B cell (primary cell): ENCODE results near the gene ADGRB2. TPM values are rescaled to one million over a fixed set of nuclear protein-coding genes. Genes with fewer than 3 reads are reported as not detected.
A peak's percentile ranks its signal among the peaks of the same experiment; 100 is the strongest.

ENCODE experiments used
- ATAC-seq: fragments of 200-7000 bp; cut with Tn5 transposase; one replicate; pipeline ENCODE4 v1.10.0; 2021; ENCODE audit warnings: low read depth, mild to moderate bottlenecking, moderate number of reproducible peaks, moderate library complexity
- CTCF ChIA-PET: fragments of 350-600 bp; sonication (Branson Sonifier 250); formaldehyde crosslinking; loops from one replicate; lab custom pipeline; 2021; ENCODE audit warnings: antibody characterized with exemption, inconsistent platforms; lab: Charles Lee
- POLR2A ChIA-PET: fragments of 350-600 bp; sonication (Branson Sonifier 250); formaldehyde crosslinking; loops from one replicate; lab custom pipeline; 2021; ENCODE audit warnings: antibody characterized with exemption; lab: Charles Lee
- DNase-seq: peaks from one replicate; pipeline ENCODE4 v3.0.0; 2013
- H2AFZ ChIP-seq: 2 replicates; pipeline ENCODE4 v1.6.1; 2012; ENCODE audit warnings: mild to moderate bottlenecking, low read depth, low read length; ENCODE audit not compliant: insufficient read depth, poor library complexity, severe bottlenecking
- H3K27ac ChIP-seq, 2 donors: 1 replicate in 1 of 2; 2 replicates in 1 of 2; pipeline ENCODE4 v1.5.1; 2012 to 2013; ENCODE audit warnings: low read length in 2 of 2, mild to moderate bottlenecking in 2 of 2, moderate library complexity in 1 of 2
- H3K27me3 ChIP-seq, 4 experiments: fragments of 200-600 bp in 1 of 4; sonication (generic) in 1 of 4; replicated peaks in 1 of 4; 1 replicate in 2 of 4; 2 replicates in 2 of 4; pipeline versions ENCODE4 v1.6.1 to v1.7.0; 2013 to 2016; ENCODE audit warnings: low read length in 3 of 4, mild to moderate bottlenecking in 2 of 4, mixed read lengths in 1 of 4, moderate library complexity in 1 of 4; ENCODE audit not compliant: insufficient read depth in 4 of 4, control insufficient read depth in 3 of 4; ENCODE audit errors: control extremely low read depth in 1 of 4
- H3K36me3 ChIP-seq, 2 experiments: replicated peaks in 1 of 2; 1 replicate in 1 of 2; 2 replicates in 1 of 2; pipeline versions ENCODE4 v1.6.1 to v1.7.1; 2013; ENCODE audit warnings: low read length in 1 of 2; ENCODE audit not compliant: insufficient read depth in 2 of 2, control insufficient read depth in 1 of 2; ENCODE audit errors: control extremely low read depth in 1 of 2, extremely low read depth in 1 of 2
- H3K4me1 ChIP-seq, 2 donors: fragments of 200-600 bp in 1 of 2; sonication (generic) in 1 of 2; 1 replicate in 1 of 2; 2 replicates in 1 of 2; pipeline versions ENCODE4 v1.5.1 to v1.6.1; 2013 to 2017; ENCODE audit warnings: low read length in 2 of 2; ENCODE audit not compliant: control insufficient read depth in 2 of 2, insufficient read depth in 2 of 2
- H3K4me2 ChIP-seq: replicated peaks from 2 replicates; pipeline ENCODE3; 2012; ENCODE audit warnings: mild to moderate bottlenecking, low read depth, low read length; ENCODE audit not compliant: poor library complexity, severe bottlenecking
- H3K4me3 ChIP-seq, 5 experiments: fragments of 200-600 bp in 1 of 5; sonication (generic) in 1 of 5; 1 replicate in 3 of 5; 2 replicates in 2 of 5; pipeline versions ENCODE4 v1.5.1 to v1.7.0; 2011 to 2016; ENCODE audit warnings: low read length in 4 of 5, mild to moderate bottlenecking in 4 of 5, low read depth in 2 of 5, control low read depth in 1 of 5, moderate library complexity in 1 of 5; ENCODE audit not compliant: insufficient read depth in 1 of 5; ENCODE audit errors: control extremely low read depth in 1 of 5, extremely low read depth in 1 of 5
- H3K79me2 ChIP-seq: fragments of 200-600 bp; sonication (generic); one replicate; pipeline ENCODE4 v1.6.0; 2016; ENCODE audit warnings: low read length; ENCODE audit not compliant: control insufficient read depth, insufficient read depth
- H3K9ac ChIP-seq: fragments of 200-600 bp; sonication (generic); 2 replicates; pipeline ENCODE4 v1.6.1; 2017; ENCODE audit warnings: mild to moderate bottlenecking, low read length, moderate library complexity
- H3K9me3 ChIP-seq, 3 donors: one replicate each; pipeline versions ENCODE4 v1.6.1 to v1.7.1; 2013; ENCODE audit warnings: low read length in 2 of 3; ENCODE audit not compliant: control insufficient read depth in 2 of 3, insufficient read depth in 1 of 3; ENCODE audit errors: control extremely low read depth in 1 of 3
- H4K20me1 ChIP-seq: 2 replicates; pipeline ENCODE4 v1.6.0; 2012; ENCODE audit warnings: mild to moderate bottlenecking, low read length; ENCODE audit not compliant: insufficient read depth, control insufficient read depth, poor library complexity, severe bottlenecking
- H3K27ac Mint-ChIP-seq: one replicate; pipeline ENCODE4 v1.8.0; 2021; ENCODE audit warnings: mixed read lengths
- H3K27me3 Mint-ChIP-seq: one replicate; pipeline ENCODE4 v1.8.0; 2021; ENCODE audit warnings: mixed read lengths
- H3K4me1 Mint-ChIP-seq: one replicate; pipeline ENCODE4 v1.8.0; 2021; ENCODE audit warnings: mixed read lengths
- H3K4me3 Mint-ChIP-seq: one replicate; pipeline ENCODE4 v1.8.0; 2021; ENCODE audit warnings: mixed read lengths
- H3K9me3 Mint-ChIP-seq: one replicate; pipeline ENCODE4 v1.8.0; 2022; ENCODE audit warnings: mixed read lengths; ENCODE audit not compliant: insufficient read depth
- EZH2 ChIP-seq: IDR thresholded peaks from 2 replicates; pipeline ENCODE4 v1.6.1; 2012; ENCODE audit warnings: borderline replicate concordance, low read depth, mild to moderate bottlenecking, moderate library complexity, low read length; ENCODE audit not compliant: insufficient read depth, poor library complexity, severe bottlenecking
- WGBS: methylation state at CpG from one replicate; pipeline ENCODE4 v1.1.5; 2013; ENCODE audit warnings: missing lambda C conversion rate; ENCODE audit not compliant: insufficient coverage; 5-methylcytosine and 5-hydroxymethylcytosine counted together
- intact Hi-C: fragments of 100-400 bp; cut with micrococcal nuclease; formaldehyde crosslinking; loops from one replicate; pipeline ENCODE4 v1.10.0; 2022
- polyA plus RNA-seq: library from polyadenylated mRNA; depleted of rRNA; stranded (reverse); fragments of >200 nt; gene quantifications from 2 replicates; pipeline ENCODE4 v1.2.3, GENCODE V29; 2012
- total RNA-seq, 2 donors: library from RNA; stranded (reverse); fragments of 120-200 nt in 1 of 2; gene quantifications; 1 replicate in 1 of 2; 2 replicates in 1 of 2; pipeline versions ENCODE4 v1.2.3 to v1.2.4, GENCODE V29; 2013 to 2022
- TF ChIP-seq, protein P1 (sequence below): fragments of 200-600 bp; IDR thresholded peaks from one replicate; pipeline ENCODE4 v1.8.0; 2022; ENCODE audit warnings: antibody characterized with exemption, mild to moderate bottlenecking

The ADGRB2 gene
- total and polyA plus RNA-seq, 2 donors (not counting 1 experiment from before 2014, with no cell fraction given) = 1.9 to 2.7 TPM

GRCh38 chr1:31756578-31756977 lies 7.6 kb downstream of the ADGRB2 start:
- TF ChIP-seq, protein P1, sequence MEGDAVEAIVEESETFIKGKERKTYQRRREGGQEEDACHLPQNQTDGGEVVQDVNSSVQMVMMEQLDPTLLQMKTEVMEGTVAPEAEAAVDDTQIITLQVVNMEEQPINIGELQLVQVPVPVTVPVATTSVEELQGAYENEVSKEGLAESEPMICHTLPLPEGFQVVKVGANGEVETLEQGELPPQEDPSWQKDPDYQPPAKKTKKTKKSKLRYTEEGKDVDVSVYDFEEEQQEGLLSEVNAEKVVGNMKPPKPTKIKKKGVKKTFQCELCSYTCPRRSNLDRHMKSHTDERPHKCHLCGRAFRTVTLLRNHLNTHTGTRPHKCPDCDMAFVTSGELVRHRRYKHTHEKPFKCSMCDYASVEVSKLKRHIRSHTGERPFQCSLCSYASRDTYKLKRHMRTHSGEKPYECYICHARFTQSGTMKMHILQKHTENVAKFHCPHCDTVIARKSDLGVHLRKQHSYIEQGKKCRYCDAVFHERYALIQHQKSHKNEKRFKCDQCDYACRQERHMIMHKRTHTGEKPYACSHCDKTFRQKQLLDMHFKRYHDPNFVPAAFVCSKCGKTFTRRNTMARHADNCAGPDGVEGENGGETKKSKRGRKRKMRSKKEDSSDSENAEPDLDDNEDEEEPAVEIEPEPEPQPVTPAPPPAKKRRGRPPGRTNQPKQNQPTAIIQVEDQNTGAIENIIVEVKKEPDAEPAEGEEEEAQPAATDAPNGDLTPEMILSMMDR = no peak
- no peak for TF ChIP-seq EZH2
- Histone ChIP-seq H3K9me3 (peaks cover 0 to 2% (median 0%) of the 10 kb centered on the region in 3 donors), H3K27ac (no peak overlapping the region), H2AFZ (no peak overlapping the region), H4K20me1 (no peaks in the 10 kb centered on the region), H3K4me3 (no peak overlapping the region), H3K9ac (no peak overlapping the region), H3K36me3 (no peaks in the 10 kb centered on the region), H3K27me3 (peaks cover 0 to 21% (median 3%) of the 10 kb centered on the region in 4 experiments), H3K4me1 (peaks cover 11 to 23% of the 10 kb centered on the region in 2 donors), H3K79me2 (no peaks in the 10 kb centered on the region), H3K4me2 (no peak overlapping the region)
- CTCF ChIA-PET = no interaction called here
- H3K9me3 Mint-ChIP-seq = no peaks in the 10 kb centered on the region
- POLR2A ChIA-PET = no interaction called here
- no peak overlapping the region for H3K27ac Mint-ChIP-seq
- peaks cover 13% of the 10 kb centered on the region for H3K4me1 Mint-ChIP-seq
- ATAC-seq (no peak), DNase-seq (no peak)
- peaks cover 5% of the 10 kb centered on the region for H3K27me3 Mint-ChIP-seq
- no peak overlapping the region for H3K4me3 Mint-ChIP-seq
- 97% methylated on average over 12 of the region's 13 CpGs for WGBS
- intact Hi-C loops = no loop called here

- CTCF ChIA-PET = no interaction called here
- no peak for ATAC-seq
- Histone ChIP-seq H3K4me3 (no peak overlapping the region), H3K9me3 (peaks cover 0 to 3% (median 0%) of the 10 kb centered on the region in 3 donors), H3K27ac (no peak overlapping the region), H3K36me3 (no peaks in the 10 kb centered on the region), H3K4me2 (no peak overlapping the region), H3K79me2 (no peaks in the 10 kb centered on the region), H3K4me1 (peaks cover 9 to 23% of the 10 kb centered on the region in 2 donors), H2AFZ (no peak overlapping the region), H3K9ac (no peak overlapping the region), H4K20me1 (no peaks in the 10 kb centered on the region), H3K27me3 (peaks cover 0 to 16% (median 0%) of the 10 kb centered on the region in 4 experiments)
- intact Hi-C loops = no loop called here
- DNase-seq = no peak
- WGBS = 94% methylated on average over 29 of the region's 30 CpGs
- peaks cover 13% of the 10 kb centered on the region for H3K4me1 Mint-ChIP-seq
- no peaks in the 10 kb centered on the region for H3K9me3 Mint-ChIP-seq
- TF ChIP-seq, protein P1 = no peak
- TF ChIP-seq EZH2 = no peak
- peaks cover 9% of the 10 kb centered on the region for H3K27me3 Mint-ChIP-seq
- peak overlapping the region; percentile 37 for H3K27ac Mint-ChIP-seq
- H3K4me3 Mint-ChIP-seq = no peak overlapping the region
- POLR2A ChIA-PET = no interaction called here
Observed at GRCh38 chr1:31755850-31756492, 8.2 kb downstream of the ADGRB2 start.
